Cerebellar nuclear complex (tissue), 1 donor: ENCODE measurements around the gene RAPGEF5.

Experiments used
- DNase-seq, 2 experiments: peaks; one replicate each; lab custom pipeline; 2025; lab: John Stamatoyannopoulos, UW

RAPGEF5 gene

DNA sequence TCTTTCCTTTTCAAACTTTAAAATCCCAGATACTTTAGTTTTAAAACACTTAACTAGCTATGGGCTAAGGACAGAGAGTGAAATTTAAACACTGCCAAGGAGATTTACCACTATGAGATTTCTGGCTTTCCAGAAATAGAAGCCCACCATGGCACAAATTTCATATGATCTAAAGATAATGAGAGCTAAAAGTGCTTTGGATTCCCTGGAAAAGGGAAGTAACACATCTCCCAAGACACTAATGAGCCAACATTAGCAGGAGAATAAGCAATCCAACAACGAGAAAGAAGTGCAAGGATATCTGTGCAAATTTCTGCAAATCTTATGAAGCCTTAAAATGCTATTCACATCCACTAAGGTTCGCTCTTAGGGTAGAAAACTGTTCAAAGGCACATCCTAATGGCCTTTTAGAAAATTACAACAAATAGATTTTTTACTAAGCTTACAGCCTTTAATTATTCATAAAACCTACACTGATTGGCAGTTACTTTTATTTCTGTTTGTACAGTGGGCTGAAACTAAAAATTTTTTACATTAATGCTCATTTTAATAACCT is 100.3 kb downstream of the RAPGEF5 start:
- DNase-seq: no peak

DNA sequence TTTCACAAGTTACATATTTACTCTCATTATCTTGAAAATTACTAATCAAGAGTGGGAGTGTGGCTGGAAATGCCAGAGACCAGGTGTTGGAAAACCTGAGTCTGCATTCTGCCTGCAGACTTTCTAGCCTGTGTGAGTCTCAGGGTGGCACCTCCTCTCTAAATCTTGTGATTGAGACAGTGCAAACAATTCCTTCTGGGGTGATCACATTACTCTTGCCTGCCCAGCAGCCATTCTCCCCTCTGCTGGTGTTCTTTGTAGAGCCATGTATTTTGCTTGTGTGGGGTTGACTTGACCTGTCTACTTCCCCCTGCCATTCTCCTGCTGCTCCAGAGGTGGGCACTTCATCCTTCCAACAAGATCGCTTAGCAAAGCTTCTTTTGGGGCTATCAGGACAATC is 101.1 kb downstream of the RAPGEF5 start:
- DNase-seq: no peak

DNA sequence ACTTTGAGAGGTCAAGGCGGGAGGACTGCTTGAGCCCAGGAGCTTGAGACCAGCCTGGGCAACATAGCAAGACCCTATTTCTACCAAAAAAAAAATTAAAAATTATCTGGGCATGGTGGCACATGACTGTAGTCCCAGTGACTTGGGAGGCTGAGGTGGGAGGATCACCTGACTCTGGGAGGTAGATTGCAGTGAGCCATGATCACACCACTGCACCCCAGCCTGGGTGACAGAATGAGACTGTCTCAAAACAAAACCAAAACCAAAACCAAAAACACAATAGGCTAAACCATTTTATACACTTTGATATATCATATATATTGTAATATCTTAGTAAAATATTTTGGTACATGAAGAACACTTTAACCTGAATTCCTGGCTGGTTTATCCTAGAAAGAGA is 101.6 kb downstream of the RAPGEF5 start:
- DNase-seq: no peak

DNA sequence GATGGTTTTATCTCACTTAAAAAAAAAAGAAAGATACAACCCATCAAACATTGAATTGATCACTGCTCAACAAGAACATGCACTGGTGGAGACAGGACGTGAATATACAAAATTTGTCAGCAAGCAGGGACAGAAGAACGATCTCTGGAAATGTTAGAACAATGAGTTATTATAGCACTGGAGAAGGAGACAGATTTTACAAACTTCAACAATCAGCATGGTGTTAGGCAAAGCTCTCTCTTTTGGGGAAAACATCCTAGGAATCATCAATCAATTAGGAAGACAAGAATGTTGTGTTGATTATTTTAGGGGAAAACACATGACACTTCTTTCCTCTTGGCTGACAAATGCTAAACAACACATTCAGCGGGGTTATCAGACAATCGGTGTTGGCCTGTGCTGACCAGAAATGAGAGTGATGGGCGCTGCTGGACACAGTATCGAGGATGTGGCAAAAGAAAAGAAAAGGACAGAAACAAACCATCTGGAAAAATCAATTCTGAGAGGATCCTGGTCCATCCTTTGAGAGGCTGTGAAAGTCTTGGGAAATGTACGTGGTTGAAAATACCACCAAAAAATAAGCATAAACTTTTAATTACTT is 103.9 kb downstream of the RAPGEF5 start:
- DNase-seq: no peak

DNA sequence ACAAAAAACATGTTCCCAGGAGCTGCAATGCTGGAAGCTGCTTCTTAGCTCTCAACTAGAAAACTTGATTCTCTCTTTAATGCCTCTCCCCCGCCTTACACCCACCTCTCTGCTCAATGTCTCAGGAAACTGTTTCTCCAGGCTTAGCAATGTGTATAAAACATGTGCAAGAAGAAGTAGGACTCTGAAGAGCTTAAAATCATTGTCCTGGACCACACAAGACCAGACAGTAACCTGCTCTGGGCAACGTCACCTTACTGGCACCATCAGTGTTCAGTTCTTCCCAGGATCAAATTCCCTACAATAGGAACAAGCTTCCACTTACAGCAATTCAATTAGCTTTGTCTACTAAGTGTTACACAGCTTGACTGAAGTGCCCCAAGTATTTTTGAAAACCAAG is 104.9 kb downstream of the RAPGEF5 start:
- DNase-seq: no peak

DNA sequence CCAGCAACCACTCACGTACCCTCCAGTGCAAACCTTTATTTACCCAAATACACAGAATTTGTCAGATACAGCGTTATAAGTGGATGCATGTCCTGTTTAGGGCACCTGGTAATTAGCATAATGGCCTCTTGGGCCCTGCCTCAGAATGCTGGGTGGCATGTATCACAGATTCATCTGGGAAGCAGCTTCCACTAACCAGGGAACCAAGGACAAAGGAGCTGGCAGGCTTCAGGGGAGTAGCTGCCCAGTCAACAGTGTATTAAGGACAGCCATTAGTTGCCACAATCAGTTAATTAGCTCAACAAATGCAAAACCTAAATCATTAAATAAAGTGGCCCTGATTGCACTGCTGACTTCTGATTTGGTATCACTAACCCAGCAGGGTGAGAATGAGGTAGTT is 105.7 kb downstream of the RAPGEF5 start:
- DNase-seq: no peak

DNA sequence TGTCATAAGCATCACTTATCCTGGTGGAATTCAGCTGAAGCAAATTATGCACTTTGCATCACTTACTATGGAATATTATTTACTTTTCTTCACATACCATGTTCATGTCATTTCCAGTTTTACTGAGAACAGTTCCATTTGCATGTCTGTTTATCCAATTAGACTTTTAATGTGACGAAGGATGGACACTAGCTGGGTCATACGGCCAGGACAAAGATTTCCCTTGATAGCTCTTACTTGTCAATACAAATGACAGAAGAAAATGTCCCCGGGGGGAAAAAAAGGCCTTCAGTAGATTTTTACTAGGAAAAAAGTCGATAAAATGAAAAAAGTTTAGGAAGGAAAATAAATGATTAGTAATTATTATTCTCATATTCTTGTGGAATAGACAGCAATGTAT is 106.6 kb downstream of the RAPGEF5 start:
- DNase-seq: no peak

DNA sequence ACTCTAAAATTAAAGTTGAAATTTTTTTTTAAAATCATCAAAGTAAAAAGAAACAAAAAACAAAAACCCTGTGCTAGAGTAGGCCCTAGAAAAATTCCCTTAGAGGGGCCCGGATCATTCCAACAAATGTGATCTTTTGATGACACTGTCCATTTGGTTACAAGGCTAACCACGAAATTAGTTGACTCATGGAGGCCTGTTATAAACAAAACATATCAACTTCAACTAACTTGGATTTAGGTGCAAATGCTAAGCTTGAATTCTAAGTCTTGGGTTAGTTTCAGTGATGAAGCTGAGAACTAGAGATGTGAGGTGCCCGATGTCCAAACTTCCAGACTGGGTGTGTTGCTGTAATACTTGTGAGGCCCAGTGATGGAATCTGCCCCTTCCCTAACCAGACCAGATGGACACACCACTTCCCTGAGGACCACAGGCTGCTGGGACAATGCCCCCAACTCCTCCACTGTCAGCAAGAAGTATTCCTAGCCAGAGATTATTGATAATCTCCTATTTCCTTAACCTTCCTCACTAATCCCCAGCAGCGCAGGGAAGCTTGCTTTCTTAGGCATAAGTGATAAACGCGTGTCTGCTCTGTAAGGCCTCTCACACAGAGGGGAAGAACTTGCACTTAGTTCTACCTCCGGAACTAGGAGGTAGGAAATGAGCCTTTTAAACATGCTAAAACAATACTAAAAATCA is 108.7 kb downstream of the RAPGEF5 start:
- DNase-seq: no peak

DNA sequence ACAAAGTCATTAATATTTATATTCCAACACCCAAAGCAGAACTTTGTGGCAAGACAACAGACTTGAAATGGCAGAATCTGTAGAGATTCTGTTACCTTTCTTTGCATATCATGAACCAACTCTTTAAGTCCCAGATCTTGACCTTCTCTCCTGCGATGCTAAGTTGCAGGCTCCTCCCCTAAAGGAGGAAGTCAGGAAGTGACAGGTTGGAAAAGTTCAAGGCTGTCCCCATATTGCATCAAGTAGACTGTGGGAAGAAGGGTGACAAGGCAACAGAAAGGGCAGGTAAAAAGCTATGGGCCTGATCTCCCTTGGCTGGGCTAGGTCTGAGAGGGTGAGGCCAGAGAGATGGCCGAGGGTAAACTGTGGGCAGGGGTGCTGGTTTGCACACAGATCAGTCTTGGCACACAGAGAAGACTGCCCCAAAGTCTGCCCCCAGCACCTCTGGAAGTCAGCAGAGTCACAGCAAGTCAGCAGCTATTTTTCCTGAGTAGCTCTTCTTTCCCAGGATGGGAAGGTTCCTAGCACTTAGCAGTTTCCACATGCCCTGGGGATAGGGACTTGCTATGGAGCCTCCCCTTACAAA is 115.1 kb downstream of the RAPGEF5 start:
- DNase-seq: no peak

DNA sequence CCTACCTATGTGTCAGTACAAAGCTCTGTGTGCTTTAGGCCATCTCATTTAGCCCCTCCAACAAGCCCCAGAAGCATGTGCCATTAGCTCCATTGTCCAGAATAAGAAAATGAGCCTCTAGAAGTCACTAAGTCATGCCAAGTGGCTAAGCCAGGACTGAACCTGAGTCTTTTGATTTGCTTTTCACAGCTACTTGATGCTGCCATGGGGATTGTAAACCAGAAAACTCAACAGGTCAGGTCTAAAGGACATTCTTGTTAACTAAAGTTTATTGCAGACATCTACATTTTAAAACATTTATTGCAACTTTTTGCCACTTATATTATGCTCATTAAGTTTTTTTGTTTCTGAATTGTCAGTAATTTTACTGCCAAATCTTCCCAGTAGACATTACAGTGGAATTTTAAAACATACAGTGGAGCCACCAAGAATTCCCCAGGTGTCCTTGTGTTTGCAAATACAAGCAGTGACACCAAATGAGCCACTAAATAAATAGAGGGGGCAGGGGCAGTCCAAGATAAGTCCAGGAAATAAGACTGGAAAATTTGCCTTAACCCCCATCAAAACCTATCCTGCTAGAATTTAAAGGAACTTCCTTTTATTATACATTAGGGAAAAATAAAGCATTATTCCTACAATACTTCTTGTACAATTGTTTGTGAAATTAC is 115.9 kb downstream of the RAPGEF5 start:
- DNase-seq: no peak

DNA sequence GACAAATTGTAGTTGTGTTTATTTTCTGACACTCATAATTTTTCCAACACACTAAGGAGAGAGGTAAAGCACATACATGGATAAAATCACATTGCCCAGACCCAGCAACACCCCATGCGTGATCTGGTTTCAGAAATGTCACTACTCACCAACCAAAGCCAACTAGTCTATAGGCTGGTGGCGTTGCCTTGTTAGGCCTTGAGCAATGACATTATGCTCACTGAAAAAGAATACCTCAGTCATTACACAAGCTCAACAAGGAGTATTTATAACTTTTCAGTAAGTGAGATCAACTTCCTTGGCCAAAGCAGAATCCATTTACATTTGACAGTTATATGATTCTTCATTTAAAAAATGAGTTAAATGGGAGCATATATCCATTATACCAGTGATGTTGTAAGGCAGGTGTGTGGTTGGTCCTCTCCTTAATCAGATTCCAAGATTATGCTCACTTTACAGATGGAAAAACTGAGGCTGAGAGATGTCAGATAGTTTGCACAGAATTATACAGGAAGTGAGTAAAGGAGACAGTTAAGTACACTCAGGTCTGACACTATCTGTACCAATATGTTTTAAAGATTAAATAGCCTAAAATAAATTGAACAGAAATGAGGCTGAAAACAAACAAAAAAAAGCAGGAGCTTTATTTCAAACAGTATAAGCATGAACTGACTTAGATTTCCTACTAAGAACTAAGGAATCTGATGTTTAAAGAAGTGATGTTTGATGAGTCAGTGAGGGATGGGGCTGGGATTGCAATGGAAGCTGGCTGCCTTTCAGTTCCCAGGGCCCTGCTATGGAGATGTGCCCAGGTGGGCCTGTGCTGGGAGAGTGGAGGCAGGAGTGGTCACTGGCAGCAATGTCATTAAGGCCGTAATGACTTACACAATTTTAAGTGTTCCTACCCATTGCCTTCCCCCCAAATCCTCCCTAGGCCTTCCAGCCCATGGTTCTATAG is 118.3 kb downstream of the RAPGEF5 start:
- no peak for DNase-seq

DNA sequence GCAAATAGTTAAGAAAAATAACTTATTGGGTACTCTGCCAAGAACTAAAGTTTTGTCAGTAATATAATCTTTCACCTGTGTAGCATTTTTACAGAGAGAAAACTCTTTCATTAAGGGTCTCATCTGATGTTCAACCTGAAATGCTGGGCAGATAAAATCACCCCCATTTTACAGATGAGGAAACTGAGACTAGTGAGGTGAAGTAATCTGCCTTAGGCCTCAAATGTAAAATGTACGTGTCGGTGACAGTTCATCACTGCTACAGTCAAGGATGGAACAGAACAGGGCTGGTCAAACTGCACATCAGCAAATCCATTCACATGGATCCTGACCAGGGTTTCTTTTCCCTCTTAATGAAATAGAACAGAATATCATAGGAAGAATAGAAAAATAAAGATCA is 121.8 kb downstream of the RAPGEF5 start:
- DNase-seq: no peak

DNA sequence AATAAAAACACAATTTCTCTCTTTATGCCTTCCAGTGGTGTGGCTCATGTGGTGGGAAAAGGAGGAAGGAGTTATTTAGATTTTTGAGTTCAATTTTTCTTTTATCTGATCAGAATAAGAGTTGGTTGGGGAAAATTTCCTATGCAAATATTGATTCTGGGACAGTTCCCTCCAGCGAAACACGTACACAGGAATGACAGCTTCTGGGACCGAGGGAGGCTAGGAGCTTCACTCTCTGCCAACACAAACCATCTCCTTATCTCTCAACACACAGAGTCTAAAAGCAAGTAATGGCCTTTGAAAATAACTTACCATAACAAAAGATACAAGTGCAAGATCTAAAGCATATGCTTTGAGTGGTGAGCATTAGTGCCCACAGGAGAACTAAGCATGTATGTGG is 122.7 kb downstream of the RAPGEF5 start:
- no peak for DNase-seq

DNA sequence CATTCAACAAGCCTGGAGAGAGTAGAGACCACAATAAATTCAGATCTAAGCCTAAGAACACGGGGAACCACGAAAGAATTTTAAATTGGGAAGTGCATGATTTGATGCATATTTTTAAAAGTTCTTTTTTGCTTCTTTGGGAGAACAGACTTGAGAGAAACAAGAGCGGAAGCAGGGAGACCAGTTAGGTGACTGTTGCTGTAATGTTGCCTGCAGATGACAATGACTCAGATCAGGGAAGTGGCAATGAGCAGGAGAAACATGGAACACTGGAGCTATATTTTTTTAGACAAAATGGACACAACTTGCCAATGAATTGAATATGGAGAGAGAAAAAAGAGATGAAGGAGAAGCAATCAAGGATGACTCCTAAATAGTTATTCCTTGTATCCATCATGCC is 125.1 kb downstream of the RAPGEF5 start:
- DNase-seq: no peak

DNA sequence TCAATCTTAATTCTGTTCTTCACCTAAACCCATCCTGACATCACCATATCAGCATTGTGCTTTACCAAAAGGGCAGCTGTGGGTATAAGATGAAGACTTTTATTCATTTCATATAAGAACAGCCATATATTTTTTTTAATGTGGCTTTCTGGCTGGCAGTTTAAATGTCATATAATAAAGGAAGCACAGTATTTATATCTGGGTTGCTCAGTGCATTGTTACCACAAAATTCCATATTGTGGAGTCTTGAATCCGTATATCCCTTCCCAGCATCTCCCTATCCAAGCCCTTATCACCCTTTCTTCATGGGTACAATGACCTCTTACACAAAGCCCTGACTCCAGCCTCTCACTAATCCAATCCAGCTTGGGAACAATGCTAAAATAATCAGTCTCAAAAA is 125.8 kb downstream of the RAPGEF5 start:
- no peak for DNase-seq

DNA sequence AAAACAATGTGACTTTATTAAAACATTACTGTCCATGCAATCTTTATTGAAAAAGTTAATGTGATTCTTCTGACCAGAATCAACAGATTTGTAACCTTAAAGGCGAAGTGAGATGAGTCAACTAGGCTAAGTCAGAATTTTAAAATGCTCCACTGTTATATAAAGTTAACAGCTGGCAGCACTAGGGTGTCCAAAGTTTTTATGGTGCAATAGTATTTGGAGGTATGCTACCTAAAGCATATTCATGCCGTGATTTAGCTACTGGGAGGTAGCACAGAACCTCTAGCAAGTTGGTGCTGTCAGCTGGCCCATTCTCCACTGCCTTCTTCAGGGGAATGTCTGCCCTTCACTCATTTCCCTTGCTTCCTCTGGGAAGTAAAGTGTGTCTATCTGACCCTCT is 126.7 kb downstream of the RAPGEF5 start:
- no peak for DNase-seq

DNA sequence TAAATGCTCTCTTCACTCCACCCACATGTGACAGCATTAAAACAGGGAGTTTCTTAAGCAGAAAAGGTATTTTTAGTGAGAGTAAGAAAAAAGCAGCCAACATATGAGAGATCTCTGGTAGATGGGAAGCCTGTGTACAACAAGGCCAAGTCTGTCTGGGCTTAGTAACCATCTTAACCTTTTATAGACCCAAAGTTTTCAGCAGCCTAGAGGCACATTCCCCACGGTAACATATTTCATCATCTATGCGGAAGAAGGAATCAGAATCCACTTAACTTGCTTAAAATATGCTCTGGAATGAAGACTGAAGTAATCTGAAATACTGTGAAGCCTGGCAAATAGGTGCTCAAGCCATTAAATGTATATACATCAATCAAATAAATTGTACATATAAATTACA is 127.8 kb downstream of the RAPGEF5 start:
- DNase-seq: no peak

DNA sequence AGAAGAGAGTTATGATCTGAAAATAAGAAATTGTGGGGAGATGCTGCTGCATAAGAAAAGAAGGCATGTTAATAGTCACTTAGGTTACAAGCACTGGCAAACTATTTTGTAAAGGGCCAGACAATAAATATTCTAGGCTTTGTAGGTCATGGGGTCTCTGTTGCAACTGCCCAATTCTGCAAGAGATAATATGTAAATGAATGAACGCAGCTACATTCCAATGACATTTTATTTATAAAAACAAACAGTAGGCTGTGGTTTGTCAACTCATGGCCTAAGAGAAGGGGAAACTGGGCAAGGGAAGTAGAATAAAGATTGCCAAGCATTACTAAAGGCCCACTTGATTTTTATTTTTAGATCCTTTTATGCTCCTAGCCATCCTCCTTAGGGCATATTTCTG is 133.1 kb downstream of the RAPGEF5 start:
- no peak for DNase-seq

DNA sequence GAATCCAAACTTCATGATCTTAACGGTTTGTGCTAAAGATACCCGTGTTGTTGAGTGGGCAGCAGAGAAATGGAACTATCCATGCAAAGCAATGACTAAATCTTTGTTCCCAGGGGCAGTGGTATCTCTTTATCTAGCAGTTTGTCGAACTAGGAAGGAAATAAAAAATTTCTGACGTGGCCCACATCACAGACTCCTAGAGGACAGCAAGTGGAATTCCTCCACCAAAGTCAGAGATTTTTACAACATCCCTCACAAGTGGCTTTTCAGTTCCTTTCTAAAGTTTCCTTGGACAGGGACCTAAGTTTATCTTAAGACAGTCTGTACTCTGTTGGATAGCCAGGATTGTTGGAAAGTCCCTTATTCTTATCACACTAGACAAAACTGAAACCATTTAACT is 136.0 kb downstream of the RAPGEF5 start:
- DNase-seq: no peak

DNA sequence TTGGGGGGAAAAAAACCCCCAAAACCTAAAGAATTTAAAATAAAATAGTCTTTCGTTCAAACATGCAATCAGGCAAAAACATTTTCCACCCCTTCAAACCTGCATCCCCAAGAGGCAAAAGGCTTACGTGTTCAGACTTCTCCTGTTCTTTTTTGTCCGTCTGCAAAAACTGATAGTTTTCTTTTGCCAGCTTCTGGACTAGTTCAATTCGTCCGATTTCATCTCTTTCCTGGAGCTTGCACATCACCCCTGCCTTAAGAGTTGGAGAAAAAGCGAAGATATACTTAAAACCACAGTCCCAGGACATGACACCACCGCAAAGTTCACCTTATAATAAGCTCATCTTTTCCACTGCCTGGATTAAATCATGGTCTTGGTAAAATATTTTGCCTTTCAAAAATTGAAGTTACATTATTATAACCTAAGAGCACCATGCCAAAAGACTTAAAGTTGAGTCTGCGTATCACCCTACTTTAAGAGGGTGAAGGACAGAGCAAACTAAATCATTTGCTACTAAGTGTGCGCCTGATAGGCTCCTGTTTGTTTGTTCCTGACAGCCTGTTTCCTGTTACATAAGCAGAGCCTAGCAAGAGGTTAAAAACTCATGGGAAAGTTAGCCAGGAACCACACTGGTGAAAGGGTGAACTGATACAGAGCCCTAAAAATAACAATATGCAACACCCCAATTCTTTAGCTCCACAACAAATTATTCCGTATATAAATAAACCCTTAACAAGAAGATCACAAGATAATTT is 137.0 kb downstream of the RAPGEF5 start:
- no peak for DNase-seq

DNA sequence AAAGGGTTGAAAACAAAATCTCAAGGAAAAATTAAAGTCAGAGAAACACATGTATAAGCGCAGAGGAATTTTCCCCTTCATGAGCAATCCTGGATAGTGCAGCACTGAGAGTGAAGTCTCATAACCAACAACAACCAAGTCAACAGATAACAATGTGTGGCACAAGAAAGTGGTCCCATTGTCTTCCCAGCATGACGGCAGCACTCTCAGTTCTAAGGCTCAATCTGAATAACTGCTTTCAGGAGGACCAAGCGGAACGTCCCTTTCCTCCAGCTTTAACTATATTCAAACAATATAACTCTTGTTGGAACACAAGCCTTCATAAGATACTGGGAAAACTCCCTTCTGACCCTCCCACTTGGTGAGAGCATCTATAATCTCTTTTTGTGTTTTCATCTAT is 137.9 kb downstream of the RAPGEF5 start:
- no peak for DNase-seq
